GM21737 (cell line): Measurements from ENCODE around the gene LAS1L.
"Not testable (repeated sequence)": the region's sequence is repeated elsewhere in the genome, so short reads cannot be mapped to it uniquely, and the experiment has no call there.

ENCODE experiments used
- ATAC-seq: cut with Tn5 transposase; IDR thresholded peaks from one replicate; pipeline ENCODE4 v1.9.1; 2021; ENCODE audit warnings: mild to moderate bottlenecking, moderate library complexity; ENCODE audit not compliant: unreplicated experiment

LAS1L gene

GRCh38 chrX:65518980-65519379 is 15.6 kb downstream of the LAS1L start:
- ATAC-seq, result not testable (repeated sequence)

DNA sequence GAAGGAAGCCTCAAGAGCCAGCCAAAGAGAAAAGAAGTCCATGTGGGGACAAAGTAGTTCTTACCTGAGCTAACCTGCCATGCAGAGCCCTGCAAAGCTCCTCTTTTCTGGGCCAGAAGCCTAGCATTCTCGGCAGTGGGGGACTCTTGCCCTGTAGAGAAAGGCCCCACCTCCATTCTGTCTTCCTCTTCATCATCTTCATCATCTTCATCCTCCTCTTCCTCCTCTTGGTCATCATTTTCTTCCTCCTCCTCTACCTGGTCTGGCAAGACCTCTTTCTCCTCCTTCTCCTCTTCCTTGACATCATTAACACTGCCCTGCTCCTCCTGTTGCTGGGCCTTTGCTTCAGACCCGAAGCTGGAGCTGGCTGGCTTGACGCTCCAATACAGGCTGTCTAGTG is 16.7 kb downstream of the LAS1L start:
- no peak for ATAC-seq

GRCh38 chrX:65516756-65517155 is 17.8 kb downstream of the LAS1L start:
- ATAC-seq, result no peak

GRCh38 chrX:65513610-65514009 is 21.0 kb downstream of the LAS1L start:
- ATAC-seq, result no peak

- no peak for ATAC-seq
Observed at GRCh38 chrX:65509400-65509799, 25.2 kb downstream of the LAS1L start.

GRCh38 chrX:65508851-65509250 is 25.7 kb downstream of the LAS1L start:
- ATAC-seq, result no peak

DNA sequence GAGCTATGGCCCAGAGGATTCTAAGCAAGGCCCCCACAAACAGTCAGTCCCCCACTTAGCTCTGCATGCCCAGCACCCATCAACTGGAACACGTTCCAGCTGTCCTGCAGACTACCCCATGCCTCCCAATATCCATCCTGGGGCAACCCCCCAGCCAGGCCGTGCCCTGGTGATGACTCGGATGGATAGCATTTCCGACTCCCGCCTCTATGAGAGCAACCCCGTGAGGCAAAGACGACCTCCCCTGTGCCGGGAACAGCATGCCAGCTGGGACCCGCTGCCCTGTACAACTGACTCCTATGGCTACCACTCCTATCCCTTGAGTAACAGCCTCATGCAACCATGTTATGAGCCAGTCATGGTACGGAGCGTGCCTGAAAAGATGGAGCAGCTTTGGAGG is 32.0 kb downstream of the LAS1L start:
- no peak for ATAC-seq

DNA sequence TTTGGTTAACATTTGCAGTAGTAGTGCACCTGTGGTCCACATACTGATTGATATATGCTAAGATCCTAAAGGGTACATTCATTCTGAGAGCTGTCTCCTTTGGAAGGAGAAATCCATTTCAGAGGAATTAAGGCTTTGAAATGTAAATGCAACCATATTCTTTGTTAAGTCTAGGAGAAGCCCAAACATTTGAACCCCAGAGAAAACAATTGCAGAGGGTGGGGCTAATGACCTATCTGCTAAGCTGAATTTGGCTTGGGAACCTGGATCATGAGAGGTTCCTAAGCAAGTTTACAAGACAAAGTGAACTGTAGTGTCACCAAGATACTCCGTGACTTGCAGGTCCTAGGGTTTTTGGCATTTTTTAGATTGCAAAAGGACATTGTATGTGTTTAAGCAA is 41.2 kb downstream of the LAS1L start:
- no peak for ATAC-seq

DNA sequence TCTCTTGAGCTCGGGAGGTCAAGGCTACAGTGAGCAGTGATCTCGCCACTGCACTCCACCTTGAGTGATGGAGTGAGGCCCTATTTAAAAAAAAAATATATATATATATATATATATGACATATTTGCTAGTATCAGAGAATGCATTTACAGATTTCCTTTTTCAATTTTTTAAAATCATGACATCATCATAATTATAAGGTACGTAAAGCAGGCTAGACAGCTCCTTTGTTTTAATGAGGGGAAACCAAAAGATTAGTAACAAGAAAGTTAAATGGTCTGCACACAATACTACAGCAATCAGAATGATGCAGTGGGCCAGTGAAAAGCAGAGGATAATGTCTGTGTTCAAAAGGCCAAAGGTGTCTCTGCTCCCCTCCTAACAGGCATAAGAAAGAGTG is 43.0 kb downstream of the LAS1L start:
- ATAC-seq, result no peak

DNA sequence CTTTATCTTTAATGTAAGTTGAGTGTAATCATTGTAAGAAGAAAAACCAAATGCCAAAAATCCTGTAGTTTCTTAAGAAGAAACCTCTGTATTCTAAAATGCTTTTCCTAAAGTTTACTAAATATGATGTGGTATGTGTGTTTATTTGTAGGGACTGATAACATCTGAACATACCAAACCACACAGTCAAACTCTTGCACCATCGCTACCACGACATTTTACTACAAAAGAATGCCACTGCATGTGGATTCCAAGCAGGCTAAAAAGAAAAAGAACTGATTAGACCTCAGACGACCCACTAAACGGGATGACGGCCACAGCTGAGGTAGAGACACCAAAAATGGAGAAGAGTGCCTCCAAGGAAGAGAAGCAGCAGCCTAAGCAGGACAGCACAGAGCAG is 46.1 kb downstream of the LAS1L start:
- ATAC-seq, result no peak

DNA sequence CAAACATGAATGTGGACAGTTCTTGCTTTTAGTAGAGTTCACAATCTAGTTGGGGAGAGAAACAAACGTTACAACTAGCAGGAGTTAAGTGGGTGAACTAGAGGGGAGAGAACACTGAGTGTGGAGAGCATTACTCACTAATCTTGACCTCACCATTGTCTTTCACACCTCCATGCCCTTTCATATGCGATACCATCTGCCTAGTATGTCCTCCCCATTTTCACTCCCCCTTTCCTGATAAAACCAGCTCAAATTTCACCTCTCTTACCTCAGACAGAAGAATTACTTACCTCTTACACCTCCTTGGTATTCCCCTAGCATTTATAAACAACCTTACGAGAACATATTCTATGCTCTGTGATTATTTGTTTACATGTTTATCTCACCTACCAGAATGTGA is 53.6 kb downstream of the LAS1L start:
- no peak for ATAC-seq

DNA sequence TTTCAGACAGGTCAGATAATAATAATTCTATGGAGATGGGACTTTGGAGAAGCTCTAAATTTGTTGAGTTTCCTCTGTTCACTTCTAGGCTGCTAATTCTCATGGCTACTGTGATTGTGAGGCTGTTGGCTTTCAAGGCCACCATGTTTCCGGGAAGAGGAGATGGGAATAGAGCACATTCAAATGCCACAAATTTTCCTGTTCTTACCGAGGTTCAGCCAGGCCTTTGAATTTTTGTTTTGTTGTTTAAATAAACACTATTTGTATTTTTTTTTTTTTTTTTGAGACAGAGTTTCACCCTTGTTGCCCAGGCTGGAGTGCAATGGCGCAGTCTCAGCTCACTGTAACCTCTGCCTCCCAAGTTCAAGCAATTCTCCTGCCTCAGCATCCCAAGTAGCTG is 55.5 kb downstream of the LAS1L start:
- ATAC-seq, result not testable (repeated sequence)

GRCh38 chrX:65476564-65476963 is 58.0 kb downstream of the LAS1L start:
- ATAC-seq, result no peak

- ATAC-seq, result no peak
Observed at GRCh38 chrX:65463550-65463949, 71.0 kb downstream of the LAS1L start.
